Neural cell (in vitro differentiated cells): ENCODE results near the gene GMPR.

Experiments used
- CTCF ChIP-seq: fragments of 450-650 bp; IDR thresholded peaks from 2 replicates; pipeline ENCODE4 v1.5.1; 2014; ENCODE audit warnings: antibody characterized with exemption, mild to moderate bottlenecking, moderate library complexity; ENCODE audit not compliant: poor library complexity, severe bottlenecking
- MXI1 ChIP-seq: fragments of 450-650 bp; conservative IDR thresholded peaks from 2 replicates; pipeline ENCODE4 v1.6.1; 2014; ENCODE audit warnings: antibody characterized with exemption, mild to moderate bottlenecking; ENCODE audit not compliant: poor library complexity, severe bottlenecking
- REST ChIP-seq: IDR thresholded peaks from 2 replicates; pipeline ENCODE4 v1.6.1; 2012; ENCODE audit warnings: borderline replicate concordance

- TF ChIP-seq MXI1 (no peak), CTCF (no peak), REST (no peak)
Observed at GRCh38 chr6:16335176-16335575, 96.8 kb downstream of the GMPR start.
